HCT116 (cell line): Measurements from ENCODE around the gene ANKRD44.

Source experiments
- CEBPB ChIP-seq: IDR thresholded peaks from 2 replicates; pipeline ENCODE4 v1.6.1; 2012; ENCODE audit warnings: low read depth
- POLR2A ChIP-seq: IDR thresholded peaks from 2 replicates; pipeline ENCODE4 v1.7.0; 2011; ENCODE audit warnings: borderline replicate concordance; ENCODE audit not compliant: insufficient read depth, insufficient read length; ENCODE audit errors: extremely low read depth
- POLR2AphosphoS5 ChIP-seq: IDR thresholded peaks from 2 replicates; pipeline ENCODE4 v1.6.1; 2011; ENCODE audit warnings: mild to moderate bottlenecking, low read depth, low read length, moderate library complexity
- SIN3A ChIP-seq: IDR thresholded peaks from 2 replicates; pipeline ENCODE4 v1.6.1; 2012; ENCODE audit warnings: low read depth
- TF ChIP-seq, protein P1 (sequence below), 3 experiments: fragments of 200-600 bp in 1 of 3; sonication (generic) in 1 of 3; IDR thresholded peaks in 2 of 3; conservative IDR thresholded peaks in 1 of 3; 2 replicates each; pipeline ENCODE4 v1.5.1; 2012 to 2017; ENCODE audit warnings: low read depth in 2 of 3, low read length in 2 of 3, antibody characterized with exemption in 1 of 3, borderline replicate concordance in 1 of 3, control low read depth in 1 of 3, mild to moderate bottlenecking in 1 of 3, mixed read lengths in 1 of 3, mixed run types in 1 of 3, moderate library complexity in 1 of 3; ENCODE audit not compliant: insufficient read depth in 1 of 3

DNA sequence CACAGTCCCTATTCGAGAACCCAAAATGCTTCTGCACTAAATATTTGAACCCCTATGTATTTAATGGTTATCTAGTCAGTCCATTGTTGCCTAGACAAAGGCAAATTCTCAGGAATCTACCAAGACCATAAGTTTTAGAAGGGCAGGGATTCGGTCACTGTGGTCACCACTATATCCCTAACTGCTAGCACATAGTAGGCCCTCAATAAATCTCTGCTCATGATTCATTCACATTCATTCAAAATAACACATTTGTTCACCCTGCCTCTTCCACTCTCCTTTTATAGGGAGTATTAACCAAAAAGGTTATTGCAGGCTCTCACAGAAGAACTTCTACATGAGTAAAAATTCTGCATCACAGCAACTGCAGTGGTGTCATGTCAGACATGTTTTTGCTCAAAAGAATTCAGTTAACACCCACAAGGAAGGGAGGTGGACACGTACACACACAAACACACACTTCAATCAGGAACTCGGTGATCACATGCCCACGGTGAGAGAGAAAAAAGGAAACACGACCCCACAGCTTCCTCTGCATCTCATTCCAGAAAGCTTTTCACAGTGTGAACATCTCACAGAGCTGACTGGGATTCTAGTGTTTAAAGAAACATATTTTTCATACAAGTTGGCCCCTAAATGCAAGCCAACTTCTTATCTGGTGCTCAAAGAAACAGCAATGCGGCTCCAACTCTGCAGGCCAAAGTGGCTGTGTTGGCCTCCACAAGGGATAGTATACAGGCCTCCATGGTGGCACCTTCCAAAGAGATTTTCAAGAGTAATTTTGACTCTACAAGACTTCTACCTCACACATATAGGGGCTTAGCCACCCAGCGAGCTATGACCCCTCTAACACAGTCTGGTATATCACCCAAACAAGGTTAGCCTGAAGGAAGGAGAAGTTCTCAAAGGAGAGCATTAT is 98.0 kb downstream of the ANKRD44 start:
- TF ChIP-seq POLR2A (no peak), CEBPB (no peak), POLR2AphosphoS5 (no peak), SIN3A (no peak)
- TF ChIP-seq, protein P1, sequence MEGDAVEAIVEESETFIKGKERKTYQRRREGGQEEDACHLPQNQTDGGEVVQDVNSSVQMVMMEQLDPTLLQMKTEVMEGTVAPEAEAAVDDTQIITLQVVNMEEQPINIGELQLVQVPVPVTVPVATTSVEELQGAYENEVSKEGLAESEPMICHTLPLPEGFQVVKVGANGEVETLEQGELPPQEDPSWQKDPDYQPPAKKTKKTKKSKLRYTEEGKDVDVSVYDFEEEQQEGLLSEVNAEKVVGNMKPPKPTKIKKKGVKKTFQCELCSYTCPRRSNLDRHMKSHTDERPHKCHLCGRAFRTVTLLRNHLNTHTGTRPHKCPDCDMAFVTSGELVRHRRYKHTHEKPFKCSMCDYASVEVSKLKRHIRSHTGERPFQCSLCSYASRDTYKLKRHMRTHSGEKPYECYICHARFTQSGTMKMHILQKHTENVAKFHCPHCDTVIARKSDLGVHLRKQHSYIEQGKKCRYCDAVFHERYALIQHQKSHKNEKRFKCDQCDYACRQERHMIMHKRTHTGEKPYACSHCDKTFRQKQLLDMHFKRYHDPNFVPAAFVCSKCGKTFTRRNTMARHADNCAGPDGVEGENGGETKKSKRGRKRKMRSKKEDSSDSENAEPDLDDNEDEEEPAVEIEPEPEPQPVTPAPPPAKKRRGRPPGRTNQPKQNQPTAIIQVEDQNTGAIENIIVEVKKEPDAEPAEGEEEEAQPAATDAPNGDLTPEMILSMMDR (IDR thresholded peaks at IDR 0.05 in 2 of 3, conservative IDR thresholded peaks at IDR 0.05 in 1 of 3; ENCODE audit: borderline replicate concordance in 1 of 3, insufficient read depth in 1 of 3, low read depth in 2 of 3, low read length in 2 of 3), result no peak
